ENCODE results near the gene SLC27A4.
"Not testable (repeated sequence)": the region's sequence is repeated elsewhere in the genome, so short reads cannot be mapped to it uniquely, and the experiment has no call there.

The SLC27A4 gene

DNA sequence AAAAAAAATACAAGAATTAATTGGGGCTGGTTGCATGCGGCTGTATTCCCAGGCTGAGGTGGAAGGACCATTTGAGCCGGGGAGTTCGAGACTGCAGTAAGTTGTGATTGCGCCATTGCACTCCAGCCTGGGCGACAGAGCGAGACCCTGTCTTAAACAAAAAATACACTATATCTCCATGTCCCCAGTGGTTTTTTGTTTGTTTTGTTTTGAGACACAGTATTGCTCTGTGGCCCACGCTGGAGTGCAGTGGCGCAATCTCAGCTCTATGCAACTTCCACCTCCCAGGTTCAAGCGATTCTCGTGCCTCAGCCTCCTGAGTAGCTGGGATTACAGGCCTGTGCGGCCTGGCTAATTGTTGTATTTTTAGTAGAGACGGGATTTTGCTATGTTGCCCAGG is 16.5 kb upstream of the SLC27A4 start:
- DNase-seq (ENCODE audit: low read depth in 3 of 3, low spot score in 1 of 3) = no peak

- no peak for DNase-seq (ENCODE audit: low read depth in 3 of 3, low spot score in 1 of 3)
These were observed 15.9 kb upstream of the SLC27A4 start for GRCh38 chr9:128324401-128324800.

DNA sequence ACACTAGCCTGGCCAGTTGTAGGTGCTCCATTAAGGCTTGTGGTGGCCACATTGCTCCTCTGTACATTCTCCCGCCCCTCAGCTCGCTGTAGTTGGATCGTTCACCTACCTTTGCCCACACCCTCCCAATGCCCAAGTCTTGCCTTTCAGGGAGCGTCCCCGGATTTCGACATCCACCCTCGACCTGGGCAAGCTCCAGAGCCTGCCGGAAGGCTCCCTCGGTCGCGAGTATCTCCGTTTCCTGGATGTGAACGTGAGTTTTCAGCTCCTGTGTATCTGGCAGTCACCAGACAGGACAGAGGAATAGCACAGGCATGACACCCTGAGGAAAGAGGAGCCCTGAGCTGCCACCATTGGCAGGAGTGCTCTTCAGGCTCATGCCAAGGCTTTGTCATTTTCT is 14.7 kb upstream of the SLC27A4 start:
- DNase-seq (ENCODE audit: low read depth in 3 of 3, low spot score in 1 of 3) = no peak

DNA sequence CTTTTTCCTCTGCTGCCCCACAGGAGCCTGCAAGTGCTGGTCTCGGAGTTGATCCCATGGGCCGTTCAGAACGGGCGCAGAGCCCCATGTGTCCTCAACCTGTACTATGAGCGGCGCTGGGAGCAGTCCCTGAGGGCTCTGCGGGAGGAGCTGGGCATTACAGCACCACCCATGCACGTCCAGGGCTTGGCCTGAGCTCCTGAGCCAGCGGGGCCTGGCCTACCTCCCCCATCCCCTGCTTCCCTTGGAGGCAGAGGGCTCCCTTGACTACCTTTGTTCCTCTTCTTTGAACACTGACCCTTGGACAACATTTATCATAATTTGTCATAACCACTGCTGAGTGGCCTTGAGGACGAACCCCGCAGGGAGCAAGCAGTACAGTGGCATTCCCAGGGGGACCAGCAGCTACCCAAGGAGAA is 6.9 kb upstream of the SLC27A4 start:
- no peak for DNase-seq (ENCODE audit: low read depth in 3 of 3, low spot score in 1 of 3)

- DNase-seq (ENCODE audit: low read depth in 3 of 3, low spot score in 1 of 3) = no peak
These were observed 5.2 kb upstream of the SLC27A4 start for GRCh38 chr9:128335161-128335560.

- DNase-seq (ENCODE audit: low read depth in 3 of 3, low spot score in 1 of 3) = no peak
These were observed 4.4 kb upstream of the SLC27A4 start for GRCh38 chr9:128335914-128336313.

GRCh38 chr9:128337936-128338335 is 2.4 kb upstream of the SLC27A4 start:
- no peak for DNase-seq (ENCODE audit: low read depth in 3 of 3, low spot score in 1 of 3)

DNA sequence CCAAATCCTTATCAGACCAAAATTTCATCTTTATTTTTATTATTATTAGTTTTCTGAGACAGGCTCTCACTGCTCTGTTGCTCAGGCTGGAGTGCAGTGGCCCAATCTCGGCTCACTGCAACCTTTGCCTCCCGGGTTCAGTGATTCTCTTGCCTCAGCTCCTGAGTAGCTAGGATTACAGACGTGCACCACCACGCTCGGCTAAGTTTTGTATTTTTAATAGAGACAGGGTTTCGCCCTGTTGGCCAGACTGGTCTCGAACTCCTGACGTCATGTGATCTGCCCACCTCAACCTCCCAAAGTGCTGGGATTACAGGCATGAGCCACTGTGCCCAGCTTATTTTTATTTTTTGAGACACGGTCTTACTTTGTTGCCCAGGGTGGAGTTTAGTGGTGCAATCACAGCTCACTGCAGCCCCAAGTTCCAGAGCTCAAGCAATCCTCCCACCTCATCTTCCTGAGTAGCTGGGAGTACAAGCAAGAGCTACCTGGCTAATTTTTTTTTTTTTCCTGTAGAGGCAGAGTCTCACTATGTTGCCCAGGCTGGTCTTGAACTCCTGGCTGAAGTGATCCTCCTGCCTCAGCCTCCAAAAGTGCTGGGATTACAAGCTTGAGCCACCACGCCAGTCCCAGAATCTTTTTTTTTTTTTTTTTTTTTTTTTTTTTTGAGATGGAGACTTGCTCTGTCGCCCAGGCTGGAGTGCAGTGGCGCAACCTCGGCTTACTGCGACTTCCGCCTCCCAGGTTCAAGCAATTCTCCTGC is 1.3 kb upstream of the SLC27A4 start:
- not testable (repeated sequence) for DNase-seq (ENCODE audit: low read depth in 3 of 3, low spot score in 1 of 3)

- DNase-seq (ENCODE audit: low read depth in 3 of 3, low spot score in 1 of 3) = no peak
These were observed 536 bp downstream of the SLC27A4 start for GRCh38 chr9:128340691-128341434.

- peak; percentile 20 to 49 (median 26) for DNase-seq (ENCODE audit: low read depth in 3 of 3, low spot score in 1 of 3)
These were observed 1.1 kb downstream of the SLC27A4 start for GRCh38 chr9:128341435-128341849.

GRCh38 chr9:128342971-128343680 is 2.8 kb downstream of the SLC27A4 start:
- no peak for DNase-seq (ENCODE audit: low read depth in 3 of 3, low spot score in 1 of 3)

- DNase-seq (ENCODE audit: low read depth in 3 of 3, low spot score in 1 of 3) = no peak
These were observed 3.5 kb downstream of the SLC27A4 start for GRCh38 chr9:128343855-128344254.

DNA sequence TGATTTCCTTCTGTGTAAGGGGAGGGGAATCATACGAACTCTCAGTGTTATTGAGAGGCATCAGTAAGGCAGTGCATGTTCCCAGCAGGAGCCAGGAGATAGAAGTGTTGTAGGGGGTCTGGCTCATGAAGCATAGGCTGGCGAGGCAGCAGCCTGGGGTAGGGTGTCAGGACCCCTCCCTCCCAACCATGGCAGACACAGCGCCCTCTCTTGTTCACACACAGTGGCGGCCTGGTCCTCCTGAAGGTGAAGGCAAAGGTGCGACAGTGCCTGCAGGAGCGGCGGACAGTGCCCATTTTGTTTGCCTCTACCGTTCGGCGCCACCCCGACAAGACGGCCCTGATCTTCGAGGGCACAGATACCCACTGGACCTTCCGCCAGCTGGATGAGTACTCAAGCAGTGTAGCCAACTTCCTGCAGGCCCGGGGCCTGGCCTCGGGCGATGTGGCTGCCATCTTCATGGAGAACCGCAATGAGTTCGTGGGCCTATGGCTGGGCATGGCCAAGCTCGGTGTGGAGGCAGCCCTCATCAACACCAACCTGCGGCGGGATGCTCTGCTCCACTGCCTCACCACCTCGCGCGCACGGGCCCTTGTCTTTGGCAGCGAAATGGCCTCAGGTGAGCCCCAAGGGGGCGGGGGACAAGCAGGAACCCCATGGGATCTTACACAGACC is 4.7 kb downstream of the SLC27A4 start:
- DNase-seq (ENCODE audit: low read depth in 3 of 3, low spot score in 1 of 3) = no peak

DNA sequence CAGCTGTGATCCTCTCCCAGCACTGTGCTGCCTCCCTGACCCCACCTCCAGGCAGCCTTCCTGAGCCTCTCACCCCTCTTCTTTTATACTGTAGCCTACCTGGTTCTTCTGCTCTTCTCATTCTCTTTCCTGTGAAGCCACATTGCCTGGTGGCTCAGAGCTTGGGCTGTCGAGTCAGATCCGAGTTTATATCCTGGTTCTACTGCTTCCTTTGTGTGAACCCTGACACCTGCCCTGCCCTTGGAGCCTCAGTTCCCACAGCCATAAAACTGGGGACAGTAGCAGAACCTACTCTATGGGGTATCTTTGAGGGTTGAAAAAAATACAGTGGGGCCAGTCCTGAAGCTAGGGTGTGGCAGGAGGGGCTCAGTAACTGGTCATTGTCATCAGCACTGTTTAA is 8.8 kb downstream of the SLC27A4 start:
- DNase-seq (ENCODE audit: low read depth in 3 of 3, low spot score in 1 of 3) = no peak

GRCh38 chr9:128349772-128350171 is 9.4 kb downstream of the SLC27A4 start:
- DNase-seq (ENCODE audit: low read depth in 3 of 3, low spot score in 1 of 3) = no peak

DNA sequence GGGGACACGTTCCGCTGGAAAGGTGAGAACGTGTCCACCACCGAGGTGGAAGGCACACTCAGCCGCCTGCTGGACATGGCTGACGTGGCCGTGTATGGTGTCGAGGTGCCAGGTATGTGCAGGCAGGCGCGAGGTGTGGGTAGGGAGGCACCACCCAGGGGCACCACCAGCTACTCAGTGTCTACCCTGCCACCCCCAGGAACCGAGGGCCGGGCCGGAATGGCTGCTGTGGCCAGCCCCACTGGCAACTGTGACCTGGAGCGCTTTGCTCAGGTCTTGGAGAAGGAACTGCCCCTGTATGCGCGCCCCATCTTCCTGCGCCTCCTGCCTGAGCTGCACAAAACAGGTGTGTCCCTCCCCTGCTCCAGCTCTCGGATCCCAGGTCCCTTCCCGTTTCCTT is 15.1 kb downstream of the SLC27A4 start:
- no peak for DNase-seq (ENCODE audit: low read depth in 3 of 3, low spot score in 1 of 3)

DNA sequence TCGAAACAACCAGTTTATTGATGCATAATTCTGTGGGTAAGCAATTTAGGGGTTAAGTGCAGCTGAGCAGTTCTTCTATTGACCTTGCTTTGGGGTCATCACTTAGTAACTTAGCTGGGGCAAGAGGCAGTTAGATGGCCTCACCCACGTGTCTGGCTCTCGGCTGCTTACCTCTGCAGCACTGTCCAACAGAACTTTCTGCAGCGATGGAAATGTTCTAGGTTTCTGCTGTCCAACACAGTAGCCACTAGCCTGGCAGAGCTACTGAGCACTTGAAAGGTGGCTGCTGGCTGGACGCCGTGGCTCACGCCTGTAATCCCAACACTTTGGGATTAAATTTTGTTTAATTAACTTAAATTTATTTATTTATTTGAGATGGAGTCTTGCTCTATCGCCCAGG is 17.8 kb downstream of the SLC27A4 start:
- no peak for DNase-seq (ENCODE audit: low read depth in 3 of 3, low spot score in 1 of 3)

- DNase-seq (ENCODE audit: low read depth in 3 of 3, low spot score in 1 of 3) = no peak
These were observed 18.5 kb downstream of the SLC27A4 start for GRCh38 chr9:128358861-128359260.

- no peak for DNase-seq (ENCODE audit: low read depth in 3 of 3, low spot score in 1 of 3)
These were observed 20.5 kb downstream of the SLC27A4 start for GRCh38 chr9:128360826-128361225.

- no peak for DNase-seq (ENCODE audit: low read depth in 3 of 3, low spot score in 1 of 3)
These were observed 21.1 kb downstream of the SLC27A4 start for GRCh38 chr9:128361296-128361985.

Measured in stimulated activated CD4-positive, alpha-beta T cell treated with anti-CD3 and anti-CD28 coated beads, TNF-alpha, amount 100 ng/mL, for 1 hour (primary cell).